ENCODE data around the gene DIPK1B. TPM values are rescaled to one million over a fixed set of nuclear protein-coding genes. Genes with fewer than 3 reads are reported as not detected.

Gene DIPK1B
- polyA plus RNA-seq, 3 donors, result 0.10 TPM; not detected in 2

GRCh38 chr9:136698635-136699246 lies 13.6 kb upstream of the DIPK1B start:
- Mint-ChIP-seq H3K27me3 (ENCODE audit: low read depth in 3 of 3) (peaks cover 12 to 33% (median 20%) of the 10 kb centered on the region in 3 donors), H3K4me3 (no peak overlapping the region), H3K4me1 (peaks cover 64% of the 10 kb centered on the region), H3K36me3 (peaks cover 0 to 2% of the 10 kb centered on the region in 2 donors), H3K9me3 (peaks cover 0 to 6% (median 0%) of the 10 kb centered on the region in 7 donors), H3K27ac (peak overlapping the region; percentile 91 to 95 (median 93))
- Histone ChIP-seq H3K9ac (ENCODE audit: insufficient read depth, low read length, poor library complexity, severe bottlenecking) (no peak overlapping the region), H3K9me3 (replicated peaks in 1 of 2; ENCODE audit: control insufficient read depth in 1 of 2, insufficient read depth in 1 of 2, low read length in 2 of 2) (no peaks in the 10 kb centered on the region), H2AFZ (ENCODE audit: insufficient read depth, low read depth, low read length, poor library complexity, severe bottlenecking) (no peak overlapping the region), H3K4me2 (replicated peaks; ENCODE audit: extremely low read depth, low read length, poor library complexity, severe bottlenecking) (peak overlapping the region; percentile 28), H4K20me1 (ENCODE audit: insufficient read depth, low read length) (no peaks in the 10 kb centered on the region), H3K4me1 (ENCODE audit: control insufficient read depth in 1 of 2, insufficient read depth in 2 of 2, low read length in 2 of 2) (peaks cover 79 to 83% of the 10 kb centered on the region in 2 donors), H3K27ac (ENCODE audit: low read depth in 1 of 2, low read length in 2 of 2) (peak overlapping the region; percentile 55 to 89), H3K36me3 (replicated peaks in 1 of 2; ENCODE audit: control insufficient read depth in 1 of 2, insufficient read depth in 2 of 2, low read length in 2 of 2) (no peaks in the 10 kb centered on the region), H3K27me3 (ENCODE audit: control insufficient read depth in 2 of 2, insufficient read depth in 2 of 2, low read length in 2 of 2) (peaks cover 2 to 12% of the 10 kb centered on the region in 2 donors), H3K79me2 (ENCODE audit: insufficient read depth, low read length) (no peaks in the 10 kb centered on the region), H3K4me3 (replicated peaks in 1 of 3; ENCODE audit: low read depth in 2 of 3, low read length in 3 of 3) (no peak overlapping the region)
- intact Hi-C loops (cut with micrococcal nuclease), result loop anchor here in 1 of 2 donors (5.0 kb wide), 1 partner anchor 51 kb away; no protein-coding TSS in a partner anchor
- no peak for DNase-seq
- TF ChIP-seq CTCF (IDR thresholded peaks at IDR 0.05), result no peak
- 100% methylated on average over 2 of the region's 11 CpGs for WGBS (ENCODE audit: insufficient coverage)

- peaks cover 68% of the 10 kb centered on the region for H3K4me1 Mint-ChIP-seq
- peaks cover 2 to 12% of the 10 kb centered on the region in 2 donors for H3K27me3 ChIP-seq (ENCODE audit: control insufficient read depth in 2 of 2, insufficient read depth in 2 of 2, low read length in 2 of 2)
- peak overlapping the region; percentile 8 to 94 (median 92) for H3K27ac Mint-ChIP-seq
- peaks cover 0 to 6% (median 0%) of the 10 kb centered on the region in 7 donors for H3K9me3 Mint-ChIP-seq
- H3K9me3 ChIP-seq (replicated peaks in 1 of 2; ENCODE audit: control insufficient read depth in 1 of 2, insufficient read depth in 1 of 2, low read length in 2 of 2), result no peaks in the 10 kb centered on the region
- no peak for TF ChIP-seq CTCF (IDR thresholded peaks at IDR 0.05)
- H3K4me1 ChIP-seq (ENCODE audit: control insufficient read depth in 1 of 2, insufficient read depth in 2 of 2, low read length in 2 of 2), result peaks cover 72 to 79% of the 10 kb centered on the region in 2 donors
- H3K4me2 ChIP-seq (replicated peaks; ENCODE audit: extremely low read depth, low read length, poor library complexity, severe bottlenecking), result no peak overlapping the region
- peak overlapping the region in 1 of 3 experiments; percentile 55 for H3K4me3 ChIP-seq (replicated peaks in 1 of 3; ENCODE audit: low read depth in 2 of 3, low read length in 3 of 3)
- no peaks in the 10 kb centered on the region for H3K79me2 ChIP-seq (ENCODE audit: insufficient read depth, low read length)
- WGBS (ENCODE audit: insufficient coverage), result 50% methylated on average over 8 of the region's 13 CpGs
- H3K27me3 Mint-ChIP-seq (ENCODE audit: low read depth in 3 of 3), result peaks cover 14 to 34% (median 20%) of the 10 kb centered on the region in 3 donors
- DNase-seq, result peak in 1 of 3 donors; percentile 45
- H3K36me3 Mint-ChIP-seq, result peaks cover 0 to 3% of the 10 kb centered on the region in 2 donors
- no peaks in the 10 kb centered on the region for H3K36me3 ChIP-seq (replicated peaks in 1 of 2; ENCODE audit: control insufficient read depth in 1 of 2, insufficient read depth in 2 of 2, low read length in 2 of 2)
- H3K4me3 Mint-ChIP-seq, result peak overlapping the region in 1 of 2 donors; percentile 87
- intact Hi-C loops (cut with micrococcal nuclease), result loop anchor here in 1 of 2 donors (10.0 kb wide), 1 partner anchor 746 kb away; no protein-coding TSS in a partner anchor
- no peak overlapping the region for H2AFZ ChIP-seq (ENCODE audit: insufficient read depth, low read depth, low read length, poor library complexity, severe bottlenecking)
- no peaks in the 10 kb centered on the region for H4K20me1 ChIP-seq (ENCODE audit: insufficient read depth, low read length)
- peak overlapping the region in 1 of 2 donors; percentile 86 for H3K27ac ChIP-seq (ENCODE audit: low read depth in 1 of 2, low read length in 2 of 2)
- H3K9ac ChIP-seq (ENCODE audit: insufficient read depth, low read length, poor library complexity, severe bottlenecking), result peak overlapping the region; percentile 63
Observed at GRCh38 chr9:136700304-136700703, 12.1 kb upstream of the DIPK1B start.

Measured in CD14-positive monocyte (primary cell).